ENCODE results near the gene FOXR1.
A peak's percentile ranks its signal among the peaks of the same experiment; 100 is the strongest.
"Not testable (repeated sequence)": the region's sequence is repeated elsewhere in the genome, so short reads cannot be mapped to it uniquely, and the experiment has no call there.

FOXR1 gene

GRCh38 chr11:118991486-118992038 is 20.0 kb downstream of the FOXR1 start:
- not testable (repeated sequence) for DNase-seq (ENCODE audit: insufficient read length, low spot score); FAIRE-seq

GRCh38 chr11:118996926-118997626 is 25.5 kb downstream of the FOXR1 start:
- FAIRE-seq (peak; percentile 92), DNase-seq (ENCODE audit: insufficient read length, low spot score) (peak; percentile 78)

GRCh38 chr11:118997627-118998387 is 26.2 kb downstream of the FOXR1 start, which contains the start of gene CENATAC:
Gene CENATAC (plus strand): TSS chr11:118998138. CDS start chr11:118998198, 60 bp downstream.
- peak; percentile 88 for FAIRE-seq
- peak; percentile 97 for DNase-seq (ENCODE audit: insufficient read length, low spot score)

- DNase-seq (ENCODE audit: insufficient read length, low spot score) = no peak
- peak; percentile 56 for FAIRE-seq
Measured at GRCh38 chr11:118998388-118998717, 26.8 kb downstream of the FOXR1 start.

- DNase-seq (ENCODE audit: insufficient read length, low spot score) (no peak), FAIRE-seq (no peak)
Measured at GRCh38 chr11:118998822-118999221, 27.3 kb downstream of the FOXR1 start.

GRCh38 chr11:119000906-119001305 is 29.3 kb downstream of the FOXR1 start:
- DNase-seq (ENCODE audit: insufficient read length, low spot score) = no peak
- FAIRE-seq = no peak

GRCh38 chr11:119006656-119007055 is 35.1 kb downstream of the FOXR1 start:
- DNase-seq (ENCODE audit: insufficient read length, low spot score) (no peak), FAIRE-seq (no peak)

GRCh38 chr11:119011476-119012053 is 40.0 kb downstream of the FOXR1 start:
- no peak for DNase-seq (ENCODE audit: insufficient read length, low spot score)
- FAIRE-seq = no peak

- DNase-seq (ENCODE audit: insufficient read length, low spot score) (no peak), FAIRE-seq (no peak)
Measured at GRCh38 chr11:119012629-119013170, 41.1 kb downstream of the FOXR1 start.

GRCh38 chr11:119014209-119014924 is 42.8 kb downstream of the FOXR1 start:
- no peak for FAIRE-seq

GRCh38 chr11:119015054-119015611 is 43.6 kb downstream of the FOXR1 start:
- no peak for DNase-seq (ENCODE audit: insufficient read length, low spot score)
- no peak for FAIRE-seq

More at GRCh38 chr11:119014209-119014924, 42.8 kb downstream of the FOXR1 start:
- no peak for DNase-seq (ENCODE audit: insufficient read length, low spot score)

GRCh38 chr11:119016216-119017009 is 44.9 kb downstream of the FOXR1 start:
- DNase-seq (ENCODE audit: insufficient read length, low spot score) (no peak), FAIRE-seq (no peak)

GRCh38 chr11:119017377-119017776 is 45.8 kb downstream of the FOXR1 start:
- FAIRE-seq; DNase-seq (ENCODE audit: insufficient read length, low spot score): not testable (repeated sequence)

GRCh38 chr11:119018074-119018938 is 46.7 kb downstream of the FOXR1 start, which contains the start of the genes RPS25 and TRAPPC4:
Gene RPS25 (minus strand): TSS chr11:119018343. CDS start chr11:119018284, 59 bp downstream.
Gene TRAPPC4 (plus strand): TSS chr11:119018766. CDS start chr11:119018796, 30 bp downstream.
- FAIRE-seq (peak; percentile 94), DNase-seq (ENCODE audit: insufficient read length, low spot score) (peak; percentile 88)

- FAIRE-seq (no peak), DNase-seq (ENCODE audit: insufficient read length, low spot score) (no peak)
Measured at GRCh38 chr11:119019996-119020395, 48.4 kb downstream of the FOXR1 start.

GRCh38 chr11:119021631-119022030 is 50.1 kb downstream of the FOXR1 start:
- FAIRE-seq = no peak
- DNase-seq (ENCODE audit: insufficient read length, low spot score) = no peak

GRCh38 chr11:119023741-119024140 is 52.2 kb downstream of the FOXR1 start:
- DNase-seq (ENCODE audit: insufficient read length, low spot score) (no peak), FAIRE-seq (no peak)
